Effector memory CD4-positive, alpha-beta T cell (primary cell): ENCODE measurements around the gene RPF1.
A peak's percentile ranks its signal among the peaks of the same experiment; 100 is the strongest.

Source experiments
- DNase-seq, 3 donors: peaks; one replicate each; pipeline ENCODE4 v3.0.0-alpha.2; 2020
- H3K27ac ChIP-seq: 2 replicates; pipeline ENCODE4 v1.7.0; 2013; ENCODE audit warnings: mild to moderate bottlenecking, low read length, moderate library complexity; ENCODE audit not compliant: insufficient read depth, poor library complexity, severe bottlenecking
- H3K27me3 ChIP-seq: replicated peaks from 2 replicates; pipeline ENCODE4 v1.7.0; 2013; ENCODE audit warnings: mild to moderate bottlenecking, low read length; ENCODE audit not compliant: insufficient read depth, control insufficient read depth, poor library complexity, severe bottlenecking
- H3K36me3 ChIP-seq: 2 replicates; pipeline ENCODE4 v1.7.0; 2013; ENCODE audit warnings: mild to moderate bottlenecking, low read length, moderate library complexity; ENCODE audit not compliant: control insufficient read depth, insufficient read depth
- H3K4me1 ChIP-seq: 2 replicates; pipeline ENCODE4 v1.7.0; 2013; ENCODE audit warnings: low read length, mild to moderate bottlenecking; ENCODE audit not compliant: control insufficient read depth, insufficient read depth, poor library complexity, severe bottlenecking
- H3K4me3 ChIP-seq: 2 replicates; pipeline ENCODE4 v1.7.0; 2013; ENCODE audit warnings: low read length, low read depth, mild to moderate bottlenecking; ENCODE audit not compliant: insufficient read depth, poor library complexity, severe bottlenecking
- H3K9me3 ChIP-seq: 2 replicates; pipeline ENCODE4 v1.7.0; 2013; ENCODE audit warnings: mild to moderate bottlenecking, low read length, moderate library complexity; ENCODE audit not compliant: control insufficient read depth

The RPF1 gene

GRCh38 chr1:84492726-84493125 lies 13.7 kb downstream of the RPF1 start:
- Histone ChIP-seq H3K27ac (no peak overlapping the region), H3K9me3 (no peaks in the 10 kb centered on the region), H3K4me1 (no peaks in the 10 kb centered on the region), H3K4me3 (no peak overlapping the region), H3K36me3 (peaks cover 72% of the 10 kb centered on the region), H3K27me3 (no peaks in the 10 kb centered on the region)
- no peak for DNase-seq

GRCh38 chr1:84493747-84494146 lies 14.7 kb downstream of the RPF1 start:
- peaks cover 79% of the 10 kb centered on the region for H3K36me3 ChIP-seq

GRCh38 chr1:84496498-84496897 lies 17.4 kb downstream of the RPF1 start:
- Histone ChIP-seq H3K9me3 (no peaks in the 10 kb centered on the region), H3K27me3 (no peaks in the 10 kb centered on the region), H3K4me1 (no peaks in the 10 kb centered on the region), H3K27ac (no peak overlapping the region), H3K36me3 (peaks cover 61% of the 10 kb centered on the region), H3K4me3 (no peak overlapping the region)
- no peak for DNase-seq

More at GRCh38 chr1:84493747-84494146, 14.7 kb downstream of the RPF1 start:
- H3K4me1 ChIP-seq: no peaks in the 10 kb centered on the region
- no peak for DNase-seq
- no peak overlapping the region for H3K4me3 ChIP-seq
- H3K27me3 ChIP-seq: no peaks in the 10 kb centered on the region
- H3K9me3 ChIP-seq: no peaks in the 10 kb centered on the region
- H3K27ac ChIP-seq: no peak overlapping the region

GRCh38 chr1:84497631-84498275 lies 18.7 kb downstream of the RPF1 start:
- no peak overlapping the region for H3K27ac ChIP-seq
- H3K4me3 ChIP-seq: no peak overlapping the region
- no peaks in the 10 kb centered on the region for H3K9me3 ChIP-seq
- no peaks in the 10 kb centered on the region for H3K4me1 ChIP-seq
- H3K36me3 ChIP-seq: peaks cover 50% of the 10 kb centered on the region
- H3K27me3 ChIP-seq: no peaks in the 10 kb centered on the region
- DNase-seq: no peak

GRCh38 chr1:84502927-84503326 lies 23.9 kb downstream of the RPF1 start:
- H3K36me3 ChIP-seq: peaks cover 8% of the 10 kb centered on the region
- peak overlapping the region; percentile 12 for H3K27ac ChIP-seq
- H3K9me3 ChIP-seq: no peaks in the 10 kb centered on the region
- H3K27me3 ChIP-seq: no peaks in the 10 kb centered on the region
- H3K4me3 ChIP-seq: no peak overlapping the region
- H3K4me1 ChIP-seq: peaks cover 20% of the 10 kb centered on the region
- no peak for DNase-seq

GRCh38 chr1:84504580-84505492 lies 25.8 kb downstream of the RPF1 start:
- no peak for DNase-seq
- Histone ChIP-seq H3K36me3 (peaks cover 3% of the 10 kb centered on the region), H3K27ac (peak overlapping the region; percentile 78), H3K27me3 (no peaks in the 10 kb centered on the region), H3K4me3 (peak overlapping the region; percentile 80), H3K9me3 (no peaks in the 10 kb centered on the region), H3K4me1 (peaks cover 20% of the 10 kb centered on the region)

GRCh38 chr1:84505493-84506001 lies 26.5 kb downstream of the RPF1 start:
- peak overlapping the region; percentile 78 for H3K27ac ChIP-seq
- no peaks in the 10 kb centered on the region for H3K9me3 ChIP-seq
- H3K36me3 ChIP-seq: no peaks in the 10 kb centered on the region
- peak overlapping the region; percentile 80 for H3K4me3 ChIP-seq
- H3K27me3 ChIP-seq: no peaks in the 10 kb centered on the region
- H3K4me1 ChIP-seq: peaks cover 20% of the 10 kb centered on the region
- DNase-seq: no peak

- Histone ChIP-seq H3K27me3 (no peaks in the 10 kb centered on the region), H3K9me3 (no peaks in the 10 kb centered on the region), H3K4me1 (peaks cover 20% of the 10 kb centered on the region), H3K4me3 (peak within 1 kb of the TSS; percentile 80), H3K27ac (peak within 1 kb of the TSS; percentile 78), H3K36me3 (no peaks in the 10 kb centered on the region)
- peak; percentile 94 to 96 (median 95) for DNase-seq
Observed at GRCh38 chr1:84506002-84506728, 27.1 kb downstream of the RPF1 start, which contains the start of the genes GNG5 and SPATA1. TSS of gene GNG5 (minus strand) at chr1:84506581. CDS start at chr1:84506091, 490 bp downstream. TSS of gene SPATA1 (plus strand) at chr1:84506386. CDS start at chr1:84516360, 9,974 bp downstream.

- Histone ChIP-seq H3K27ac (peak overlapping the region; percentile 78), H3K27me3 (no peaks in the 10 kb centered on the region), H3K4me3 (peak overlapping the region; percentile 80), H3K36me3 (no peaks in the 10 kb centered on the region), H3K9me3 (no peaks in the 10 kb centered on the region), H3K4me1 (peaks cover 20% of the 10 kb centered on the region)
- DNase-seq: no peak
Observed at GRCh38 chr1:84506729-84507453, 27.8 kb downstream of the RPF1 start.
